Neural progenitor cell (in vitro differentiated cells): ENCODE data around the gene ERC2. TPM values are rescaled to one million over a fixed set of nuclear protein-coding genes. Genes with fewer than 3 reads are reported as not detected.

Experiments used
- DNase-seq: peaks from one replicate; pipeline ENCODE4 v3.0.0-alpha.2; 2016; ENCODE audit warnings: low spot score
- H2AFZ ChIP-seq: fragments of 200-600 bp; sonication (generic); replicated peaks from 2 replicates; pipeline ENCODE4 v1.6.1; 2016; ENCODE audit warnings: antibody characterized with exemption
- H3F3A ChIP-seq: fragments of 200-600 bp; sonication (generic); 2 replicates; pipeline ENCODE4 v1.6.1; 2016; ENCODE audit warnings: antibody characterized with exemption, low read depth
- H3K27ac ChIP-seq: fragments of 200-600 bp; sonication (generic); 2 replicates; pipeline ENCODE4 v1.5.1; 2016; ENCODE audit warnings: mild to moderate bottlenecking
- H3K27me3 ChIP-seq: fragments of 200-600 bp; sonication (generic); 2 replicates; pipeline ENCODE4 v1.6.1; 2016; ENCODE audit warnings: mild to moderate bottlenecking, moderate library complexity
- H3K36me3 ChIP-seq: fragments of 200-600 bp; sonication (generic); 2 replicates; pipeline ENCODE4 v1.5.1; 2016
- H3K4me1 ChIP-seq: fragments of 200-600 bp; sonication (generic); 2 replicates; pipeline ENCODE4 v1.6.1; 2016; ENCODE audit warnings: mixed run types
- H3K4me2 ChIP-seq: fragments of 200-600 bp; sonication (generic); 2 replicates; pipeline ENCODE4 v1.6.1; 2016
- H3K4me3 ChIP-seq: fragments of 200-600 bp; sonication (generic); 2 replicates; pipeline ENCODE4 v1.5.1; 2016
- H3K79me2 ChIP-seq: fragments of 200-600 bp; sonication (generic); 2 replicates; pipeline ENCODE4 v1.6.1; 2016; ENCODE audit warnings: low read depth
- H3K9ac ChIP-seq: fragments of 200-600 bp; sonication (generic); 2 replicates; pipeline ENCODE4 v1.6.1; 2016
- H3K9me3 ChIP-seq: fragments of 200-600 bp; sonication (generic); 2 replicates; pipeline ENCODE4 v1.5.1; 2016; ENCODE audit warnings: low read depth
- H4K20me1 ChIP-seq: fragments of 200-600 bp; sonication (generic); 2 replicates; pipeline ENCODE4 v1.6.1; 2016; ENCODE audit warnings: low read depth
- H3K27ac Mint-ChIP-seq: 3 replicates; pipeline ENCODE4 v1.8.0; 2021; ENCODE audit warnings: mixed read lengths
- H3K27me3 Mint-ChIP-seq: 2 replicates; pipeline ENCODE4 v1.8.0; 2022; ENCODE audit warnings: low read depth, mild to moderate bottlenecking, inconsistent platforms, moderate library complexity, mixed read lengths; ENCODE audit not compliant: insufficient read depth
- H3K36me3 Mint-ChIP-seq: 3 replicates; pipeline ENCODE4 v1.8.0; 2021; ENCODE audit warnings: mixed read lengths
- H3K4me1 Mint-ChIP-seq: 3 replicates; pipeline ENCODE4 v1.8.0; 2021; ENCODE audit warnings: mixed read lengths
- H3K4me3 Mint-ChIP-seq: 3 replicates; pipeline ENCODE4 v1.8.0; 2021; ENCODE audit warnings: mild to moderate bottlenecking, moderate library complexity, mixed read lengths
- H3K9me3 Mint-ChIP-seq: 3 replicates; pipeline ENCODE4 v1.8.0; 2020; ENCODE audit warnings: mixed read lengths
- CTCF ChIP-seq: fragments of 200-600 bp; sonication (generic); IDR thresholded peaks from 2 replicates; pipeline ENCODE4 v1.5.1; 2017; ENCODE audit warnings: antibody characterized with exemption, mild to moderate bottlenecking
- EZH2 ChIP-seq: fragments of 200-600 bp; sonication (generic); IDR thresholded peaks from 2 replicates; pipeline ENCODE4 v1.6.1; 2017; ENCODE audit warnings: antibody characterized with exemption, mild to moderate bottlenecking, moderate library complexity
- EZH2phosphoT487 ChIP-seq: fragments of 200-600 bp; sonication (generic); IDR thresholded peaks from 2 replicates; pipeline ENCODE4 v1.6.1; 2017; ENCODE audit warnings: antibody characterized with exemption
- total RNA-seq: library from RNA; depleted of rRNA; stranded (reverse); fragments of >200 nt; gene quantifications from 2 replicates; pipeline ENCODE4 v1.2.3, GENCODE V29; 2015; ENCODE audit warnings: low replicate concordance

ERC2 gene
- total RNA-seq, 1 donor from 2014 or later: 24.8 TPM

- H3K36me3 Mint-ChIP-seq: no peaks in the 10 kb centered on the region
- H3K4me2 ChIP-seq: no peak overlapping the region
- H2AFZ ChIP-seq: no peak overlapping the region
- no peaks in the 10 kb centered on the region for H3K27me3 ChIP-seq
- no peaks in the 10 kb centered on the region for H4K20me1 ChIP-seq
- no peaks in the 10 kb centered on the region for H3K9me3 ChIP-seq
- TF ChIP-seq CTCF (no peak), EZH2phosphoT487 (no peak), EZH2 (no peak)
- no peaks in the 10 kb centered on the region for H3K9me3 Mint-ChIP-seq
- no peak overlapping the region for H3K4me3 ChIP-seq
- H3K4me1 ChIP-seq: no peaks in the 10 kb centered on the region
- H3K27ac ChIP-seq: no peak overlapping the region
- no peak overlapping the region for H3K27ac Mint-ChIP-seq
- no peak overlapping the region for H3K9ac ChIP-seq
- H3K36me3 ChIP-seq: no peaks in the 10 kb centered on the region
- no peak overlapping the region for H3K4me3 Mint-ChIP-seq
- peaks cover 2% of the 10 kb centered on the region for H3K27me3 Mint-ChIP-seq
- no peaks in the 10 kb centered on the region for H3F3A ChIP-seq
- H3K4me1 Mint-ChIP-seq: peaks cover 14% of the 10 kb centered on the region
- DNase-seq: no peak
- no peaks in the 10 kb centered on the region for H3K79me2 ChIP-seq
Measured at GRCh38 chr3:55937301-55937700, 531.0 kb downstream of the ERC2 start.

- Mint-ChIP-seq H3K36me3 (no peaks in the 10 kb centered on the region), H3K27me3 (peaks cover 2% of the 10 kb centered on the region), H3K9me3 (no peaks in the 10 kb centered on the region), H3K4me3 (no peak overlapping the region), H3K4me1 (peaks cover 14% of the 10 kb centered on the region), H3K27ac (no peak overlapping the region)
- H4K20me1 ChIP-seq: no peaks in the 10 kb centered on the region
- no peak overlapping the region for H3K9ac ChIP-seq
- H3K4me2 ChIP-seq: no peak overlapping the region
- TF ChIP-seq EZH2phosphoT487: no peak
- TF ChIP-seq EZH2: no peak
- no peak for TF ChIP-seq CTCF
- no peaks in the 10 kb centered on the region for H3K4me1 ChIP-seq
- no peaks in the 10 kb centered on the region for H3K27me3 ChIP-seq
- H3K36me3 ChIP-seq: no peaks in the 10 kb centered on the region
- no peaks in the 10 kb centered on the region for H3F3A ChIP-seq
- no peaks in the 10 kb centered on the region for H3K9me3 ChIP-seq
- H3K79me2 ChIP-seq: no peaks in the 10 kb centered on the region
- no peak overlapping the region for H3K27ac ChIP-seq
- no peak overlapping the region for H2AFZ ChIP-seq
- no peak for DNase-seq
- no peak overlapping the region for H3K4me3 ChIP-seq
Measured at GRCh38 chr3:55936549-55937052, 531.7 kb downstream of the ERC2 start.

GRCh38 chr3:55935241-55935640 is 533.0 kb downstream of the ERC2 start:
- H3K4me1 ChIP-seq: no peaks in the 10 kb centered on the region
- no peak for TF ChIP-seq EZH2phosphoT487
- no peak for TF ChIP-seq CTCF
- TF ChIP-seq EZH2: no peak
- H3K36me3 ChIP-seq: no peaks in the 10 kb centered on the region

More at GRCh38 chr3:55935241-55935640, 533.0 kb downstream of the ERC2 start:
- peaks cover 14% of the 10 kb centered on the region for H3K4me1 Mint-ChIP-seq
- H3K4me3 Mint-ChIP-seq: no peak overlapping the region
- Histone ChIP-seq H2AFZ (no peak overlapping the region), H3K27ac (no peak overlapping the region), H3K27me3 (no peaks in the 10 kb centered on the region), H3K9ac (no peak overlapping the region), H4K20me1 (no peaks in the 10 kb centered on the region), H3K4me3 (no peak overlapping the region), H3K9me3 (no peaks in the 10 kb centered on the region), H3K79me2 (no peaks in the 10 kb centered on the region), H3K4me2 (no peak overlapping the region), H3F3A (no peaks in the 10 kb centered on the region)
- no peaks in the 10 kb centered on the region for H3K36me3 Mint-ChIP-seq
- DNase-seq: peak; percentile 29
- H3K27ac Mint-ChIP-seq: no peak overlapping the region
- H3K9me3 Mint-ChIP-seq: peaks cover 3% of the 10 kb centered on the region
- no peaks in the 10 kb centered on the region for H3K27me3 Mint-ChIP-seq
